PC-3 (cell line): ENCODE data around the gene IFITM5. TPM values are rescaled to one million over a fixed set of nuclear protein-coding genes. Genes with fewer than 3 reads are reported as not detected.
"Not testable (repeated sequence)": the region's sequence is repeated elsewhere in the genome, so short reads cannot be mapped to it uniquely, and the experiment has no call there.

Source experiments
- ATAC-seq: fragments of 200-7000 bp; cut with Tn5 transposase; 2 replicates; pipeline ENCODE4 v1.9.1; 2020; ENCODE audit warnings: mild to moderate bottlenecking, moderate library complexity
- BruUV-seq: library from RNA; stranded (reverse); fragments of 400-500 nt; replicated peaks from 2 replicates; lab custom pipeline; 2021; lab: Mats Ljungman, UMichigan
- CTCF ChIA-PET: fragments of 300-600 bp; sonication (Branson Sonifier 250); formaldehyde crosslinking; loops from one replicate; lab custom pipeline; 2022; ENCODE audit warnings: antibody characterized with exemption; lab: Charles Lee
- POLR2A ChIA-PET: fragments of 300-600 bp; sonication (Branson Sonifier 250); formaldehyde crosslinking; loops from one replicate; lab custom pipeline; 2022; ENCODE audit warnings: antibody characterized with exemption; ENCODE audit not compliant: unreplicated experiment; lab: Charles Lee
- DNase-seq: peaks from one replicate; pipeline ENCODE4 v3.0.0-alpha.2; 2015
- H2AFZ ChIP-seq: fragments of 300-600 bp; sonication (generic); 2 replicates; pipeline ENCODE4 v1.6.0; 2016; ENCODE audit warnings: antibody characterized with exemption, low read length
- H3F3A ChIP-seq: fragments of 300-600 bp; sonication (generic); one replicate; pipeline ENCODE4 v1.6.0; 2017; ENCODE audit warnings: antibody characterized with exemption, low read length, control low read depth, mild to moderate bottlenecking; ENCODE audit not compliant: unreplicated experiment
- H3K27ac ChIP-seq: fragments of 300-600 bp; sonication (generic); 2 replicates; pipeline ENCODE4 v1.5.1; 2016; ENCODE audit warnings: mild to moderate bottlenecking, low read length
- H3K27me3 ChIP-seq: fragments of 300-600 bp; sonication (generic); 2 replicates; pipeline ENCODE4 v1.6.1; 2016; ENCODE audit warnings: low read length, mixed read lengths
- H3K36me3 ChIP-seq: fragments of 300-600 bp; sonication (generic); 2 replicates; pipeline ENCODE4 v1.6.1; 2016; ENCODE audit warnings: low read depth, mixed run types, low read length, mixed read lengths
- H3K4me1 ChIP-seq: fragments of 300-600 bp; sonication (generic); 2 replicates; pipeline ENCODE4 v1.5.1; 2016; ENCODE audit warnings: low read length; ENCODE audit not compliant: insufficient read depth
- H3K4me2 ChIP-seq: fragments of 300-600 bp; sonication (generic); 2 replicates; pipeline ENCODE4 v1.6.0; 2016; ENCODE audit warnings: low read length
- H3K4me3 ChIP-seq: fragments of 300-600 bp; sonication (generic); 2 replicates; pipeline ENCODE4 v1.5.1; 2016; ENCODE audit warnings: mild to moderate bottlenecking, low read length, mixed read lengths
- H3K79me2 ChIP-seq: fragments of 300-600 bp; sonication (generic); 2 replicates; pipeline ENCODE4 v1.6.1; 2017; ENCODE audit warnings: low read length, mixed read lengths
- H3K9ac ChIP-seq: fragments of 300-600 bp; sonication (generic); 2 replicates; pipeline ENCODE4 v1.6.0; 2016; ENCODE audit warnings: mild to moderate bottlenecking, low read length
- H3K9me2 ChIP-seq: fragments of 300-600 bp; sonication (generic); replicated peaks from 2 replicates; pipeline ENCODE4 v1.6.1; 2016; ENCODE audit warnings: mixed run types, low read length, mixed read lengths
- H3K9me3 ChIP-seq: fragments of 300-600 bp; sonication (generic); 2 replicates; pipeline ENCODE4 v1.6.1; 2016; ENCODE audit warnings: low read length, mixed read lengths
- H4K20me1 ChIP-seq: fragments of 300-600 bp; sonication (generic); 2 replicates; pipeline ENCODE4 v1.6.1; 2016; ENCODE audit warnings: low read length, mixed read lengths
- EZH2 ChIP-seq: fragments of 300-600 bp; sonication (generic); IDR thresholded peaks from one replicate; pipeline ENCODE4 v1.6.1; 2017; ENCODE audit warnings: antibody characterized with exemption, mild to moderate bottlenecking, low read length; ENCODE audit not compliant: unreplicated experiment
- EZH2phosphoT487 ChIP-seq: fragments of 300-600 bp; sonication (generic); IDR thresholded peaks from 2 replicates; pipeline ENCODE4 v1.6.1; 2018; ENCODE audit warnings: mild to moderate bottlenecking, antibody characterized with exemption, low read length, borderline replicate concordance
- intact Hi-C: fragments of 100-400 bp; cut with micrococcal nuclease; formaldehyde crosslinking; loops from 2 replicates; pipeline ENCODE4 v1.9.0; 2023
- total RNA-seq: library from RNA; depleted of rRNA; stranded (reverse); fragments of >200 nt; gene quantifications from 2 replicates; pipeline ENCODE4 v1.2.3, GENCODE V29; 2014
- TF ChIP-seq, protein P1 (sequence below): fragments of 300-600 bp; sonication (generic); conservative IDR thresholded peaks from 2 replicates; pipeline ENCODE4 v1.5.1; 2017; ENCODE audit warnings: antibody characterized with exemption, low read depth, mild to moderate bottlenecking, low read length

The IFITM5 gene
- total RNA-seq, 1 experiment from 2014 or later, result not detected

DNA sequence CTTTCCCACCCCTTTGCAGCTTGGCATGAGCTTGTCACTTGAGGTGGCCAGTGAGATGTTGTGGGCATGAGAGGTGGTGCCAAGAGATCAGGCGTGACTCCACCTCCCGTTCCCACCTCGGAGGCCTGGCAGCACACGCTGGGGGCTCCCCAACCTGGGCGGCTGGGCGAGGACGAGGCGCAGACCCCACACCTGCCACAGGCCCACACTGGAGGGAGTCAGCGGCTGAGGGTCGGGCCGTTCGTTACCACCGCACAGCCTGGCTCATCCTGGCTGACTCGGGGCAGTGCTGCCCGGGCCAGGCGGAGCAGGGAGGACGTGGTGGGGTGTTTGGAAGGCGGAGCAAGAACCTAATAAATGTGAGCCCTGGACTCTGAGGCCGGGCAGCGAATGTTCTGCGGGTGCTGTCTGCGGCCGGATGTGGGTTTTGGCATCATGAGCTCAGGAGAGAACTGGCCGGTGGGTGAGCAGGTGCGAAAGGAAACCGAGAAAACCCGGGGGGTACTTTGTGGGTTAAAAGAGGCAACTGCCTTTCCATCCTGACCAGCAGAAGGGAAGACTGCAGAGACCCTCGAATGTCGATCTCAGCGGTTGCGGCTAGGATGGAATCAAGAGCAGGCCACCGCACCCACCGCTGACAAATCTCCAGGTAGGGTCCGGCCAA is 31.5 kb upstream of the IFITM5 start:
- H3K27ac ChIP-seq, result no peak overlapping the region

DNA sequence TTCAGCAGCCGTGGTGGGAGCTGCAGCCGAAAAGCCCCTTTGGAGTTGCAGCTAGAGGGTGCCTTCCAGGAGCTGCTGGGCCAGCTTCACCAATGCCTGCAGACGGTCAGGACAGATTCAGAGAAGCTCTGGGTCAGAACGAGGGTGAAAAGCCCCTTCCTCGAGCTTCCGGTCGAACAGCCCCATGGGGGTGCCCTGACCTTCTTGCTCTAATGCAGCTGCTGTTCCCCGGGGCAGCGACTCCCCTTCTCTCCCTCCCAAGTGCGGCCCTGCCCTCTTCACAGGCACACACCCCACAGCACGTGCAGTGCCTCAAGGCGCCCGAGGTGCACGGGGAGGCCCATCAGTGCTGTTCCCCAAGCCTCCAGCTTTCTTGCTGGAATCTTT is 31.0 kb upstream of the IFITM5 start:
- Histone ChIP-seq H3K9me3 (no peaks in the 10 kb centered on the region), H3K9me2 (no peaks in the 10 kb centered on the region), H3K27ac (no peak overlapping the region), H2AFZ (no peak overlapping the region), H4K20me1 (no peaks in the 10 kb centered on the region), H3K9ac (no peak overlapping the region), H3K36me3 (no peaks in the 10 kb centered on the region), H3F3A (no peaks in the 10 kb centered on the region), H3K4me1 (no peaks in the 10 kb centered on the region), H3K27me3 (no peaks in the 10 kb centered on the region), H3K4me3 (no peak overlapping the region), H3K79me2 (no peaks in the 10 kb centered on the region), H3K4me2 (no peak overlapping the region)
- intact Hi-C loops, result no loop called here
- POLR2A ChIA-PET, result no interaction called here
- ATAC-seq (no peak), DNase-seq (no peak)
- CTCF ChIA-PET, result no interaction called here
- TF ChIP-seq EZH2 (no peak), EZH2phosphoT487 (no peak)
- TF ChIP-seq, protein P1, sequence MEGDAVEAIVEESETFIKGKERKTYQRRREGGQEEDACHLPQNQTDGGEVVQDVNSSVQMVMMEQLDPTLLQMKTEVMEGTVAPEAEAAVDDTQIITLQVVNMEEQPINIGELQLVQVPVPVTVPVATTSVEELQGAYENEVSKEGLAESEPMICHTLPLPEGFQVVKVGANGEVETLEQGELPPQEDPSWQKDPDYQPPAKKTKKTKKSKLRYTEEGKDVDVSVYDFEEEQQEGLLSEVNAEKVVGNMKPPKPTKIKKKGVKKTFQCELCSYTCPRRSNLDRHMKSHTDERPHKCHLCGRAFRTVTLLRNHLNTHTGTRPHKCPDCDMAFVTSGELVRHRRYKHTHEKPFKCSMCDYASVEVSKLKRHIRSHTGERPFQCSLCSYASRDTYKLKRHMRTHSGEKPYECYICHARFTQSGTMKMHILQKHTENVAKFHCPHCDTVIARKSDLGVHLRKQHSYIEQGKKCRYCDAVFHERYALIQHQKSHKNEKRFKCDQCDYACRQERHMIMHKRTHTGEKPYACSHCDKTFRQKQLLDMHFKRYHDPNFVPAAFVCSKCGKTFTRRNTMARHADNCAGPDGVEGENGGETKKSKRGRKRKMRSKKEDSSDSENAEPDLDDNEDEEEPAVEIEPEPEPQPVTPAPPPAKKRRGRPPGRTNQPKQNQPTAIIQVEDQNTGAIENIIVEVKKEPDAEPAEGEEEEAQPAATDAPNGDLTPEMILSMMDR, result no peak
- BruUV-seq, result no TSS peak

More for the DNA sequence above, 31.5 kb upstream of the IFITM5 start:
- no peaks in the 10 kb centered on the region for H3K36me3 ChIP-seq
- ATAC-seq, result no peak
- POLR2A ChIA-PET, result no interaction called here
- no peak overlapping the region for H2AFZ ChIP-seq
- intact Hi-C loops, result no loop called here
- TF ChIP-seq EZH2phosphoT487, result no peak
- TF ChIP-seq, protein P1, result no peak
- no peak for TF ChIP-seq EZH2
- H3K4me2 ChIP-seq, result no peak overlapping the region
- H3K9me2 ChIP-seq, result no peaks in the 10 kb centered on the region
- no peaks in the 10 kb centered on the region for H4K20me1 ChIP-seq
- no peaks in the 10 kb centered on the region for H3K9me3 ChIP-seq
- DNase-seq, result no peak
- H3K4me3 ChIP-seq, result no peak overlapping the region
- H3K79me2 ChIP-seq, result no peaks in the 10 kb centered on the region
- H3K27me3 ChIP-seq, result no peaks in the 10 kb centered on the region
- CTCF ChIA-PET, result no interaction called here
- no TSS peak for BruUV-seq
- no peaks in the 10 kb centered on the region for H3F3A ChIP-seq
- no peak overlapping the region for H3K9ac ChIP-seq
- H3K4me1 ChIP-seq, result no peaks in the 10 kb centered on the region

DNA sequence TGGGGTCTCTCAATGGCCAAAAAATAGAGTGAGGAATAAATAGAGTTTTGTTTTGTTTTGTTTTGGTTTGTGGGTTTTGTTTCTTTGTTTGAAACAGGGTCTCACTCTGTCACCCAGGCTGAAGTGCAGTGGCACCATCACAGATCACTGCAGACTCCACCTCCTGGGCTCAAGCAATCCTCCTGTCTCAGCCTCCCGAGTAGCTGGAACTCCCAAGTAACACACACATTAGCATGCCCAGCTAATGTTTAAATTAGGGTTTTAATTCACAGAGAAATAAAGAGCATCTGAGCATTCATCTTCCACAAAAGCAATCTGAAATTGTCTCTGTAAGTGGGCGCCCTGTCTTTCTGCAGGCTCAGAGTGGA is 30.5 kb upstream of the IFITM5 start:
- no peaks in the 10 kb centered on the region for H3K9me3 ChIP-seq
- POLR2A ChIA-PET, result no interaction called here
- H3K4me1 ChIP-seq, result no peaks in the 10 kb centered on the region
- TF ChIP-seq EZH2 (no peak), EZH2phosphoT487 (no peak)
- TF ChIP-seq, protein P1, result no peak
- no peak overlapping the region for H3K4me2 ChIP-seq
- CTCF ChIA-PET, result no interaction called here
- no peaks in the 10 kb centered on the region for H4K20me1 ChIP-seq
- no peaks in the 10 kb centered on the region for H3F3A ChIP-seq
- no peaks in the 10 kb centered on the region for H3K27me3 ChIP-seq
- H3K27ac ChIP-seq, result no peak overlapping the region
- H3K36me3 ChIP-seq, result no peaks in the 10 kb centered on the region
- intact Hi-C loops, result no loop called here
- ATAC-seq, result no peak
- DNase-seq, result no peak
- no peaks in the 10 kb centered on the region for H3K79me2 ChIP-seq
- no peak overlapping the region for H2AFZ ChIP-seq
- H3K9ac ChIP-seq, result no peak overlapping the region
- no peaks in the 10 kb centered on the region for H3K9me2 ChIP-seq
- H3K4me3 ChIP-seq, result no peak overlapping the region
- BruUV-seq, result no TSS peak

DNA sequence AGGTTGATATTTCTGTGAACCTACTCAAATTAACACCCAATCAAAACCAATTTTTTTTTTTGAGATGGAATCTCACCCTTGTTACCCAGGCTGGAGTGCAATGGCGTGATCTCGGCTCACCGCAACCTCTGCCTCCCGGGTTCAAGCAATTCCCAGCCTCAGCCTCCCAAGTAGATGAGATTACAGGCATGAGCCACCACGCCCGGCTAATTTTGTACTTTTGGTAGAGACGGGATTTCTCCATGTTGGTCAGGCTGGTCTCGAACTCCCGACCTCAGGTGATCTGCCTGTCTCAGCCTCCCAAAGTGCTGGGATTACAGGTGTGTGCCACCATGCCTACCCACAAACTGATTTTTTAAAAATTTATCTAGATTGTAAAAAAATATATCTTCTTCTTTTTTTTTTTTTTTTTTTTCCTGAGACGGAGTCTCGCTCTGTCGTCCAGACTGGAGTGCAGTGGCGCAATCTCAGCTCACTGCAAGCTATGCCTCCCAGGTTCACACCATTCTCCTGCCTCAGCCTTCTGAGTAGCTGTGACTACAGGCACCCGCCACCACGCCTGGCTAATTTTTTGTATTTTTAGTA is 29.3 kb upstream of the IFITM5 start:
- H3K79me2 ChIP-seq, H3K9ac ChIP-seq, H3K9me3 ChIP-seq, H3K27me3 ChIP-seq, H3K4me1 ChIP-seq, POLR2A ChIA-PET, BruUV-seq, H3F3A ChIP-seq, H3K27ac ChIP-seq, H3K4me2 ChIP-seq, H2AFZ ChIP-seq, H4K20me1 ChIP-seq, CTCF ChIA-PET, DNase-seq, ATAC-seq, intact Hi-C loops, H3K4me3 ChIP-seq, H3K9me2 ChIP-seq, H3K36me3 ChIP-seq: not testable (repeated sequence)
